NCI-H1092 (cell line): Measurements from ENCODE around the gene ABCC8.

Source experiments
- DNase-seq: peaks from one replicate; lab custom pipeline; 2025; lab: John Stamatoyannopoulos, UW

ABCC8 gene

DNA sequence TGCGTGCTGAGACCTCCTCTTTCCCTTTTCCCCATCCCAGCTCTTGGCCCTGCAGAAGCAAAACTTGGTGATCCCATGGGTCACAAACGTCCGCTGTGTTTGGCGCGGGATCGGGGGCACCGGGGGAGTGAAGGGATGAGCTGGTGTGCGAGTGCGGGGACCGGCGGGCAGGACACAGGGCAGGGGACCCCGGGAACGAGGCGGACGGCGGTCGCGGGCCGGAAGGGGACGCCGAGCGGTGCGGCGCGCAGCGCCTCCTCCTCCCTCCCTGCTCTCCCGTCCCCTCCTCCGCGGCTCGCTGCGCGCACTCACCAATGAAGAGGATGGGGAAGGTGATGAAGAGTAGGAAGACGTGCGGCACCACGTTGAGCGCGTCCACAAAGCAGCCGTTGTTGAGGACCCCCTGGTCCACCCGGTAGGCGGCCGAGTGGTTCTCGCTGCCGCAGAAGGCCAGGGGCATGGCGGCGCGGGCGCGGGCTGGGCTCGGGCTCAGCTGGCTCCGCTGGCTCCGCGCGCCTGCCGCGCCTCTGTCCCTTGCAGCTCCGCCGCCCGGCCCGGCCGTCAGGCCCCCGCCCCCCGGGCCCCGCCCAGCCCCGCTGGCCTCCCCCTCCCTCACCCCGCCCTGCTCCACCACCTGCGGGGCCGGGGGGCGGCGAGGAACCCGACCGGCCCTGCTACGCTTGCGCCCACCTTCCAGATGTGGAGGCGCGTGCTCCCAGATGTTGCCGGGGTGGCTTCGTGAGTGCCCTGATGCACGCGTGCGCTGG lies at the start of gene ABCC8:
Gene ABCC8 (minus strand): TSS at position 529 of the 767 bp plus-strand sequence. CDS start 69 bp downstream, at position 460.
- peak; percentile 36 for DNase-seq

DNA sequence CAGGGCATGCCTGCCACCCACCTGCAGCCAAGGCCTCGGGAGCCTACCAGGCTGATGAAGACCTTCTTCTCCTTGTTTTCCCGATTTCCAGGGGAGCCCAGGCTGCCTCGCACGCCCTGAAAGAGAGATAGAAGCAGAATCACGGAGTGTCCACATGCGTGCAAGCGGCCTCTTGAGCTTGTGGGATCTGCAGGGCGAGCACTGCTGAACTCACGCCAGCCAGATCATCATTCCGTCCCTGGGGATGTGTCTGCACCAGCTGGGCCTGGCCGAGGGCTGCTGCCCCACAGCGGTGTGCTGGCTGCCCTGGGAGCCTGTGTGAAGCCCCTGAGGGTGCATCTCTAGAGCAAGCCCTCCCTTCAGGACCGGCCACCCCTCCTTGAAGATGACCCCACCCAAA lies 49.7 kb upstream of the ABCC8 start:
- DNase-seq, result peak; percentile 48

DNA sequence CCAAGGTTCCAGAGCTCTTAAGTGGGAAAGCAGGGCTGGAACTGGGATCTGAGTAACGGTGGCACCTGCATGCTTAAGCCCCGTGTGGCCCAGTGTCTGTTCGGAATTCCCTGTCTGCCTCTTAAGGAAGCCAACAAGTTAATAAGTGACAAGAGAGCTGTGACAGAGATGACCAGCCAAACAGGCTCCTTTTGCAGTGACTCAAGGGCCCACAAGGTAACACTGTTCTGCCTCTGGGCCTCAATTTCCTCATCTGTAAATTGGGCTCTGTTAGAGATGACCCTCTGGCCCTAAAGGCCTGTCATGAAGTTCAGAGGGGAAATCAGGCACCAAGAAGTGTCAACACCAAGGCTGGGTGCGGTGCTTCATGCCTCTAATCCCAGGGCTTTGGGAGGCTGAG lies 48.9 kb upstream of the ABCC8 start:
- DNase-seq, result no peak

DNA sequence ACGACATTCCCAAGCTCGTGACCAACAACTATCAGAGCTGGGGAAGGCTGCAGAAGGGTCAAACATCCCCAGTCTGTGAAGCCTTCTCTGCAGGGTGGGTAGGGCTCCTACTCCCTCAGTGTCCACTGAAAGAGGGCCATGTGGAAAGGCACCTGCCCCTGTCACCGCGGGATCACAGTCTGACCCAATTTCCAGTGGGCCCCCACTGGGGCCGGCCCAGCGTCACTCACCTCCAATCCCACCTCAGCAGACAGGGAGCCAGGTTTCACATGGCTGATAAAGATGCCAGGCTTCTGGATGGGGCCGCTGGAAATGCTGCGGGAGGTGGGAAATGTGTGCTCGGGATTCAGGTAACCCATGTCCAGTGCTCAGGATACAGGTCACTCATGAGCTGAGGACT lies 47.6 kb upstream of the ABCC8 start:
- no peak for DNase-seq

DNA sequence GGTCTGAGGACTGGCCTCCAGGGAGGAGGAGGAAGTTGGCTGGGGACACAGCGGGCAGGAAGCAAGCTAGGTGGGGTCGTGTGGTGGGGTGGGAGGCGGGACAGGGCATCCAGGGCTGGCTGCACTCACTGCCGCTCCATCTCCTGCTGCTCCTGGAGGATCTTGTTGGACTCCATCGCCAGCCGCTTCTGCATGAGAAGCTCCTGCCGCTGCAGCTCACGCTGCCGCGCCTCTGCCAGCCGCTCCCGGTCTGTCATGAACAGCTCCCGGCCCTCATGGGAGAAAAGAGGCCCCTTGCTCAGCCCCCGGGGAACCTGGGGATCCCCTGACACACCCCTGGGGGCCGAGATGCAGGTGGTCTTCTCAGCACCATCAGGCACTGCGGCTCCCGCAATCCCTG lies 46.0 kb upstream of the ABCC8 start:
- DNase-seq, result no peak

DNA sequence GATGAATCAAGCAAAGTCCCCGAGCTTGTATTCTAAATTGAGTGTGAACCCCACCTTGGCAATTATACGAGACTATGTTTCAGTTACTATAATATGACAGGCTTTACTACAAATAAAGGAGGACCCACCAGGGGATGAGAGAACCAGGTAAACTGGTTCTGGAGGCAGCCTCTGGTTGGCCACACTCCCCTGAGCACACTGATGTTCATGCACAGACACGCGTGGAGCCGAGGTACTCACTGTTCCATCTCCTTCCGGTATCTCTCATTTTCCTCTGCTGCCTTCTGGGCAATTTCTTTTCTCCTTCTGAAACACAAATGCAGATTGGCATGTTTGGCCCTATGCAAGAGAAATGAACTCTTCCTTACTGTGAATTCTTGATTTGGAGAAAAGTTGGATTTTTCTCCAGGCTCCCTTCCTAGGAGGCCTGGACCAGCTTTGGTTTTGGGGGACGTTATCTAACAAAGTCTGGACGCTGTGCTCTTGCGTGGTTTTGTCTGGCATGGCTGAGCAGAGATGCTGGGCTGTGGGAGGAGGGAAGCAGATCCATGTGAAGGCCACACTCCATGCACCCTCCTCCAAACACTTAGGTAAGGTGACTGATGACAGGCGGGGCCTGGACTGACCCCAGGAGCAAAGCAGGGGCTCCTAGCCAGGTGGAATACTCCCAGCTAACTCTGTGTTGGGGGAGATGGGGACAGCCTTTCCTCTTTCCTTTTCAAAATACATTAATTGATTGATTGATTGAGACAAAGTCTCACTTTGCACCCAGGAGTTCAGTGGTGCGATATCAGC lies 44.7 kb upstream of the ABCC8 start:
- DNase-seq, result no peak

DNA sequence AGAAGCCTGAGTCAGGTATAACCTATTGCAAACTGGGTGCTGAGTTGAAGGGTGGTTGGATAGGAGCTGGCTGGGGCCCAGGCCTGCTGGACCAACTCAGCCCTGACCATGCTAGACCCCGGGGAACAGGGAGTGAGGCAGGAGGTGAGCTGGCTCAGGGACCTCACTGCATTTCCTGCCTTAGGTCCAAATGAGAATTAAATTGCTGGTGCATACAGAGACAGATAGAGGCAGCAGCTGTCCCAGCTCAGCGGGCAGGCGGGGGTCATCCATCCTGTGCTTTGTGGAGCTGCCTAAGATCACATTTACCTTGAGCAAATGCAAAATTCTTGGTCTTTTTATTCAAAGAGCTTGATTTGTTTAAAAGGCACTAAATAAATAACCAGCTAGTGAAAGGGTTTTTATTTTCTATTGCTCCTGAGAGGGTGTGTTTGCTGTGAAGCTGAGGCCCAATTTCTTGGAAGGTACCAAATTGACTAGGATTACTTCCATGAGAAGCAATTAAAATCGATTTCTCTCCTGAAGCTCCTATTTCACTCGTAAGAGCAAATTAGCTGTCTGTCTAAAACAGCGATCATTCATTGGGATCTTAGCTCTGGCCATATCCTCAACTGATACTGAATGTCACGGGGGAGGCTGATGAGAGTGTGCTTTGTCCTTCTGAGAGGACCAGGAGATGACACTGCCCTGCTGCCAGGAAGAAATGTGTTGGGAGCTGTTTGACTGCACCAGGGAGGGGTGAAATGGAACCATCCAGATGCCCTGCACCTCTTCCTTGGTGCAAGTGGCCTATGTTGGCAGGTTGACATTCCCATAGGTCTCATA lies 42.6 kb upstream of the ABCC8 start:
- DNase-seq, result peak; percentile 83

DNA sequence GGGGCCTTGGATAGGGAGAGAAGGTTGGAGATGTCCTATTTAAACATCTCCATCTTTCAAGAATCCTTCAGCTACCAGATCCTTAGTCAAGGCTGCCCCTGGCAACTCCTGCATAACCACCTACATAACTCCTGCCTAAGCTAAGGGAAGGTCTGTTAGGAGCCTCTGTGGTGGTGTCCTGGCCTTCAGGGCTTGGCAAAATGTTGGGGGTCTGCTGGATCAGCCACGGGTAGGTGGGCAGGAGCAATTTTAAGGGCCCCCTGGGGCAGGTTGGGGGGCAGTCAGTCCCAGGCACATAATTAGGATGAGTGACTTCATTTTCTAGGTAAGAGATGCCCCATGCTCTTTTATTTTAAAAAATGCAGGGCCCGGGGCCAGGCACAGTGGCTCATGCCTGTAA lies 41.7 kb upstream of the ABCC8 start:
- no peak for DNase-seq

DNA sequence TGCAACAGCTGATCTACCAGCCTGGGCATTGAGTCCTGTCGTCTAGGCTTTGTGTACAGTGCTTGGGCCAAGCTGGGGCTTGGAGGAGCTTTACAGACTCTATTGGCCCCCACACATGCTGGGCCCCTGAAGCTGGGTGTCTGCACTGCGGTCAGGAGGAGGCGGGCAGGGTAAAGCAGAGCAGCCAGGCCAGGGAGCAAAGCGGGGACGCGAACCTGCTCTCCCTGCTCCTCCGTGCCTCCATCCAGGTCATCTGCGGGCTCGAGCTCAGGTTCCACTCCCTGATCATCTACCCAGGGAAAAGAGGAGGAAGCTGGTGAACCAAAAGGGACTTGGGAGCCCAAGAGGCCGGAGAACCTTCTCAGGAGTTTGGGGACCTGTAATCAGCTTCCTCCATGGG lies 40.5 kb upstream of the ABCC8 start:
- DNase-seq, result no peak

DNA sequence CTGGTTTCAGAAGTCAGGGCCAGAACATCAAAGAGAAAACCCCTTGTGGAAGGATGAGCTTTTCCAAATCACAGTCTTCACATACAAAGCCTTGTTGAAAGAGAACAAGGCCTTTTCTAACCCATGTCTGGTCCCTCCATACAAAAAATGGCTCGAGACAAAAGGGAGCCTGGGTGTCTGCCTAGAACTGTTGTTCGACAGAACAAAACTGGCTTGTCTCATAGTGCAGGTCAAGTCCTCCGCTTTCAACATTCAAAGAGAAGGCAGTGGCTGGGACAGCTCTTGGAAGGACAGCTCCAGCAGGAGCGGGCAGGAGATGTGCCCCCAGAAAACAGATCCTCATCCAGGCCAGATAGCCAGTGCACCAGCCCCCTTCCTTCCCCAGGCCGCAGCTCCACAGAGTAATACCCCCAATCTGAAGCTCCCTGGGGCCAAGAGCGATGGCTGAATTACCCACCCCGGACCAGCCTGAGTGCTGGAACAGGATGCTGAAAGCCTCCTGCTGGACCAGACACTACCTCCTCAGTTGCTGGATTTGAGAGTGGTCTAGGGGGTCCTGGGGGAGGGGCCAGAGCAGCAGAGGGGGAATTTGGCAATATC lies 40.0 kb upstream of the ABCC8 start:
- no peak for DNase-seq

DNA sequence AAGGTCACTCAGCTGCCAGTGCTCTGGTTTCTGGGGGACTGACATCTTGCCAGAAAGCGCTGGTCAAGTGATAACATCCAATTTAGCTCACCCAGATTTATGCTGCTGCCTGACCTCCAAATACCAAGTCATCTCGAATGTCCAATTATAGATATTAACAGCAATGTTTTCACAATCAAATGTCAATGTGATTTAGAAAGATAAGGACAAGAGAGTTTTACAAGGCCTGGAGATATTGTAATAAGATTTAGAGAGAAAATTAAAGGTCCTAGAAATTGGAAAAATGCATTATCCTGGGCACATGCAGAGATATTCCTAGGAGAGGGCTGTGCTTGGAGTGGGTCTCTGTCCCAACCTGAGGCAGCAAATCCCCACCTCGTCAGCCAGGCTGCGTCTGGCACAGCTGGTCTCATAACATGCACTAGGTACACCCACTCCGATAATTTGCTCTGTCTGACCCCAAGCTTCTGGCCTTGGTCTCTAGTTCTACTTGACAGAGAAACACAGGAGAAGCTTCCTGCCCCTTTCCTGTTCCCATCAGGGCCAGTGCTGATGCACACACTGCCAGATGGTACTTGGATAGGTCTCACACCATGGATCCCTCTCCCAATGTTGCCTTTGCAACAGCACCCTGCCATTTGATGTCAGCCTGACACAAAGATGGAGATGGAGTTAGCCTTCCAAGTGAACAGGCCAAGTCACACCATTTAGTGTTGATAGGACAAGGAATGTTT lies 39.0 kb upstream of the ABCC8 start:
- no peak for DNase-seq

DNA sequence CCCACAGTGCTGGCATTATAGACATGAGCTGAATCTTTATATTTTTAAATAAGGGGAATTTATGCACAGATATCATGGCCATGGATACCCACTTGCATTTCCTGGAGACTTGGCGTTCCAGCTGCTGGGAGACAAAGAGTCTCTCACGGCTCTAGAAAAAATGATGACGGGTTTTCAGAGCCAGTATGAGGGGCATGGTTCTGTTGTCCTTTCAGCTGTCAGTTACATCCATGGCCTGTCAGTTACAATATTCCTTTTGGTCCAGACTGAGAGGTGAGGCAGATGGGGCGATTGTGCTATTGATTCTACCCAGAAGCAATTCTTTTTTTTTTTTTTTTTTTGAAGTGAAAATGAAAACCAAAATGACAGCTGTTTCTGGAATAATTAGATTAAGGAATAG lies 37.8 kb upstream of the ABCC8 start:
- no peak for DNase-seq

DNA sequence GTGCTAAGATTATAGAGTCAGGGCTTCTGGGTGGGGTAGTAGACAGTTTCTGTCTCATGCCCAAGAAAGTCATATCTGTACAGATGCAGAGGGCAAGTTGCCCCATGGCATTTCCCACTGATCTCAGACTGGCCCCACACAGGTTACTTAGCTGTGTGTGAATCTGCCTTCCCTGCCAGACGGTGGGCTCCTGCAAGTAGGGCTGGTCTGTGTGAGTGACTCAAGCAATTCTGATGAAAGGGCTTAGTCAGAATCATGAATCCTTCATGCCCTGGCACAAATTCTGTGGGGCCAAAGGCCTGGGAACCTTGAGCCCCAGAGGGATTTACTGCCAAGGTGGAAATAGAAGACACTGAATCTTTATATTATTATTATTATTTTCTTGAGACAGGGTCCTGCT lies 37.2 kb upstream of the ABCC8 start:
- no peak for DNase-seq

DNA sequence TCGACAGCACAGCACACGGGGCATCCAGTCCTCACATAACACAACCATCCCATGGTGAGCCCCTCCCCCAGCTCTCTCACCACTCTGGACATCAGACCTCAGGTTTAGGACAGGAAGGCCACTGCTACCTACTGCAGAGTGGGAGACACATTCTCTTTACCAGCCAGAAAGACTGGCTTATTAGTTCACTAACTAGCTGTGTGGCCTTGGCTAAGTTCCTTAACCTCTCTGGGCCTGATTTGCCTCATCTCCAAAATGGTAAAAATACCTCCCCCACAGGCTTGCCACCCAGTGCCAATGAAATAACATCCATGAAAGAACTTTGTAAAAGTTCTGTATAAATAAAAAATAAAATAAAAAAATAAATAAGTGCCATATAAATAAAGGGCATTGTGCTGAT lies 35.5 kb upstream of the ABCC8 start:
- no peak for DNase-seq

DNA sequence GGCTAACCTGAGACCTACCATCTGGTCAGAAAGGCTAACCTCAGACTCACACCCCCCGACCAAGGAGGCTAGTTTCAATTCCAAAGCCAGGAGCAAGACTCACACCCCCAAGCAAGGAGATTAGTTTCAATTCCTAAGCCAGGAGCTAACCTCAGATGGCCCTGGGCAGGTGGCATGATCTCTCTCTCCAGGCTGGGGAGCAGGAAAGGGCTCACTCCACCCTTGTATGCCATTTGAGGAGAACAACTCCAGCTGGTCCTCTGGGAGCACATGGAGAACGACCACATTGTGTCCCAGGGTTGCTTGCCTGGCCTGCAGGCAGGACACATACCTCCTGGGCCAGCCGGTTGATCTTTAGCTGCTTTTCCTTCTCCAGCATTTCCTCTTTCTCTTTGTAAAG lies 34.9 kb upstream of the ABCC8 start:
- DNase-seq, result no peak

DNA sequence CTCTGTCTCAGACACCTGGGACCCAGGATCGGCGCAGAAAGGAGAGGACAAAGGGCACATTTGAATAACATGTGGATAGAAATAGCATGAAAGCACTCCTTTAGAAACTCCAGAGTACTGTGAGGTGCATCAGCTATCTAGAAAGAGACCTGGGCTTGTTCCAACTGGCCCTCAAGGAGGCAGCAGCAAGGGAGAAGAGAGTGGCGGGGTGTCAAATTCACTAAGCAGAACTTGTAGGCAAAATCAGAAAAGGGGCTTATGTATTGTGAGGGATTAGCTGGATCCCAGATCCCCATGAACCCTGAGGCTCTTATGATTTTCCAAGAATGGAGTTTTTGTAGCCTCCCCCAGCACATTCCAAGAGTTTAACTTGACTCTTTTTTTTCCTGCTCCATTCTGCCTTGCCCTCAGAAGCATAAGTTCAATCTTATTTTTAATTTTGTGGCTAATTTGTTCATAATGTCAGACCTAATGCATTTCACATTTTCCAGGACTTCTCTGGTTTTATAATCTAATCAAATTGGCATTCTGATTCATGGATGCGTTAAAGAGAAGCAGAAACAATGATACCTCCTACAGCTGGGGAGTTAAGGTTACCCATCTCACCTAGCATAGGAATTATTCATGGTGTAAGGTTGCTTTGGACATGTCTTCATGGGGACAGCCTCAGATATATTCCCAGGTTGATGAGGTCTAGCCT lies 34.0 kb upstream of the ABCC8 start:
- DNase-seq, result no peak

DNA sequence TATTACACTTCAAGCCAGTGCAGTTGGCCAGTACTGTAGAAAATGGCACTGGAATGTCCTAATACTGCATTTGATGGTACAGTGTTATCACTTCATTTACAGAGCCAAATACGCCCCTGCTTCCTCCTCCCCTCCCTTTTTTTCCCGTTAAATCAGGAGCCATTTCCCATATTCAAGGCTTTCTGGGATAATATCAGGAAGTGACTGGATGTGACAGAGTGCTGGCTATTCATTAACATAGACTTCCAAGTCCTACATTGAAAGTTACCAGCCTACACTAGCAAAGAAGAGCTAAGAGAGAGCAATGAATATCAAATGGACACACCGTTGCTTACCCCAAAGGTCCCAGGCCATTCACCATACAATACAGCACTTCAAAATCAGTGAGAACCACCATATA lies 32.1 kb upstream of the ABCC8 start:
- no peak for DNase-seq

DNA sequence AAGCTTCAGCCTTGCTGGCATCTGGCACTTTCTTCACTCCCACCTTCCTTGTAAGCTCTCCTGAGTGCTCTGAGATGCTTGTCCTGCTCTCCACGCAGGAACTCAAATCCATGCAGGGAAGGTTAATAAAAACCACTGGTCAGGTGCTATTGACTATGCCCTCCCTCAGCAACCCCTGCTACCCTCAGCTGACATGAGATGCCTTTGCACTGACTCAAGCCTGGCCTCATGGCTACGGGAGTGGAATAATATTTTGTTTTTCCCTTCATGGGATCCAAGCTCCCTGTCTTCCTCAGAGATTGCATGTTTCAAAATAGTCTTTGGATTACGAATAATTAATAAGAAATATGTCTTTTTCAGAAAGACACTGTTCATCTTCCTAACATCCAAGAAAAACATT lies 31.7 kb upstream of the ABCC8 start:
- DNase-seq, result no peak

DNA sequence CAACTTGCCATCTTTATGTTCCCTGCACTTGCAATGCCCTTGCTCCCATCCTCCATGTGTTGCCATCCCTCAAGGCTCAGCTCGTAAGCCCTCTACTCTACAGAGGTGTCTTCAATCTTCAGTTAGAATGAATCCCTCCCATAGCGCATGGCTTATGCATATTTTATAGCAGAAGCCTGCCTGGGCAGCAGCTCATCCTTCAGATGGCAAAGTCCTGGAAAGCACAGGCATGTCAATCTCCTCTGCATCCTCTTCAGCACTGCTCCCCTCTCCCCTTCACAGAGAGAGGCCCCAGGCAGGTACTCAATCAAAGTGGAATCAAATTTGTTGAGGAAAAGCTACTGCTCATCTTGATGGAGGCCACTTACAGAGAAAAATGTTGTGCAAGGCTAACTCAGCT lies 31.1 kb upstream of the ABCC8 start:
- DNase-seq, result no peak

DNA sequence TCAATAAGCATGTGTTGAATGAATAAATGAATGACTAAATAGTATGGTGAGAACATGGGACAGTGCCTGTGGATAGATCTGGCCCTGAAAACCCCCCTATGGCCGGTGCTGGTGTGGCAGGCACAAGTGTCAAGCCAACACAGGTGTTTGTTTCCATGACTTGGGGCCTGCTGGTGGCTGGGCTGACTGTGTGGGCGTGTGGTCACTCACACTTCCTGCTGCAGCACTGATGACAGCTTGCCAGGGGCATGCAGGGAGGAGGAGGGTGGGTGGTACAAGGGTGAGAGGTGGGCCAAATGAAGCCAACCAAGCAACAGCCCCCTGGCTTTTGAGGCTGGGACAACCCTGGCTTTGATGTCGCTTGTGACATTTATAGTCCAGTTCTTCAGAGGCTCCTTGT lies 30.3 kb upstream of the ABCC8 start:
- DNase-seq, result no peak

DNA sequence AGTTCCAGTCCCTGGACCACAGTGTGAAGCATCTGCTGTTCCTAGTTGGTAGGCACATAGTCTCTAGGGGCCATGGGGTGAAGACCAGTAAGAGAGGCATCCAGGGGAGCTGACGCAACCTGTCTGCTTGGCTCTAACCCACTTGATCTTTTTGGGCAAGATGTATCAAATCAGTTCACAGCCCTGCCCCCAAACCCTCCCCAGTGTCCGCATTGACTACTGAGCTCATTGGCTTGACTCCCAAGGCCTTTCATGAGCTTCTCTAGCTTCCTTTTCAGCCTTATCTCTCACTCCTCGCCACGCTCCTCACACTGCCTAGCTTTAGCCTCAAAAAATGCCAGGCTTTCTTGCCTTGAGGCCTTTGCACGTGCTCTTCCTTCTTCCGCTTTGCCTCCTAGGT lies 29.7 kb upstream of the ABCC8 start:
- DNase-seq, result no peak
